HG03139 (cell line): Measurements from ENCODE around the gene EHD2.
"Not testable (repeated sequence)": the region's sequence is repeated elsewhere in the genome, so short reads cannot be mapped to it uniquely, and the experiment has no call there.

Experiments
- ATAC-seq: cut with Tn5 transposase; IDR thresholded peaks from one replicate; pipeline ENCODE4 v1.9.1; 2021; ENCODE audit not compliant: unreplicated experiment

EHD2 gene

GRCh38 chr19:47745010-47745901 lies 32.0 kb downstream of the EHD2 start, which contains the start of gene NOP53:
Gene NOP53 (plus strand): TSS chr19:47745546. CDS start chr19:47745560, 14 bp downstream.
- ATAC-seq: peak; percentile 58

GRCh38 chr19:47746129-47746528 lies 32.9 kb downstream of the EHD2 start:
- not testable (repeated sequence) for ATAC-seq

GRCh38 chr19:47749326-47749725 lies 36.1 kb downstream of the EHD2 start:
- ATAC-seq: no peak

GRCh38 chr19:47750752-47751151 lies 37.5 kb downstream of the EHD2 start:
- ATAC-seq: no peak

GRCh38 chr19:47752440-47753211 lies 39.4 kb downstream of the EHD2 start:
- no peak for ATAC-seq

- no peak for ATAC-seq
These were observed 41.2 kb downstream of the EHD2 start for GRCh38 chr19:47754206-47755064.

- ATAC-seq: no peak
These were observed 42.0 kb downstream of the EHD2 start for GRCh38 chr19:47755065-47755761.

DNA sequence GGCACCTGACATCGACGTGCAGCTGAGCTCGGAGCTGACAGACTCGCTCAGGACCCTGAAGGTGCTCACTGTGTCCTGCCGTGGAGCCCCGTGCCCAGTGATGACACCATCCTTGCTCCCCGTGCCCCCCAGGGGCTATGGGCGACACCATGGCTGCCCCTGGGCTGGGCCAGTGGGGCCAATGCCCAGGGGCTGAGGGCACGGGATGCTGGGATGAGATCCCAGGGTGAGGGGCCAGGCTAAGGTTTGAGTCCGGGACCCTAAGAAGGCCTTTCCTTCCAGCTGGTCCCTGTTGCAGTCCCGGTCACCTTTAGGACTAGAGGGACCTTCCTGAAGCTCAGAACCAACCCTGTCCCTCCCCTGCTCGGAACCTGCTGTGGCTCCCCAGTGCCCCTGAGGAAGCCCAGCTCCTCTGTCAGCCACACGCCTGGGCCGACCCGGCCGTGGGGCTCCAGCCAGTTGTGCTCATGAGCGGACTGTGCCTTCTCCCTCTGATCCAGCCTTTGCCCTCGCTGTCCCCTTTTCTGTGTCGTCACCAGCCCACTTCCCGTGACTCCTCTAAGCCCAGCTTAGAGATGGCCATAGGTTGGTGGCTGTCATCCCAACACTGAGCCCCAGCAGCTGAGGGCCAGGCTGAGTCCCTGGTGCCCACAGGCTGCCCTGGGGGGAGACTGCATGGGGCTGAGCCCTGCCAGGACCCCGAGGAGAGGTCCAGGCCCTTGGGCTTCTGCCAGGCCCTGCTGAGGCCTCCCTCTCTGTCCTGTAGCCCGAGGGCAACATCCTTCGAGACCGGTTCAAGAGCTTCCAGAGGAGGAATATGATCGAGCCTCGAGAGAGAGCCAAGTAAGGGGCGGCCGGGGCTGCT lies 42.8 kb downstream of the EHD2 start:
- no peak for ATAC-seq

GRCh38 chr19:47756627-47756929 lies 43.4 kb downstream of the EHD2 start:
- no peak for ATAC-seq

DNA sequence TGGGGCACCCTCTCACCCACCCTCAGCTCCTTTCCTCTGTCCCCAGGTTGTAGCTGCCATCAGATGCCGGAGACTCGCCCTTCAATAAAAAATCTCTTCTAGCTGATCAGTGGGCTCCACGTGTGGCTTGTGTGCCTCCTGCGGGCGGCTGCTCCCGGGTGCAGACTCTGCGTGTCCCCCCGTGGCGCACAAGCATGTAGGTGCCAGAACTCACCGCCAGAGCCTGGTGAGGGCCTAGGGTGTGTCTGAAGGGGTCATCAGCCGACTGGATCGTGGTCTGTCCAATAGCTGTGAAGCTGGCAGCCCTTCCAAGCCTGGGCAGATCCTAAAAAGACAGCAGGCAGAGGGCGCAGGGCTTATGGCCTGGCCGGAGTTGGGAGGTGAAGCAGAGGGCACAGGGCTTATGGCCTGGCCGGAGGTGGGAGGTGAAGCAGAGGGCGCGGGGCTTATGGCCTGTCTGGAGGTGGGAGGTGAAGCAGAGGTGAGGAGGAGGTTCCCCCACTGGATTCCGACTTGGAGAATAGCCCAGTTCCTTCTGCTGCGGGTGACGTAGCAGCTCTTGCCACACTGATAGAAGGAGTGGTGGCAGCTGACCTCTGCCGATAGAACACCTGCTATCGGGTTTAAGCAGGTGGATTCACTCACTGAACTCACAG lies 43.9 kb downstream of the EHD2 start:
- no peak for ATAC-seq

DNA sequence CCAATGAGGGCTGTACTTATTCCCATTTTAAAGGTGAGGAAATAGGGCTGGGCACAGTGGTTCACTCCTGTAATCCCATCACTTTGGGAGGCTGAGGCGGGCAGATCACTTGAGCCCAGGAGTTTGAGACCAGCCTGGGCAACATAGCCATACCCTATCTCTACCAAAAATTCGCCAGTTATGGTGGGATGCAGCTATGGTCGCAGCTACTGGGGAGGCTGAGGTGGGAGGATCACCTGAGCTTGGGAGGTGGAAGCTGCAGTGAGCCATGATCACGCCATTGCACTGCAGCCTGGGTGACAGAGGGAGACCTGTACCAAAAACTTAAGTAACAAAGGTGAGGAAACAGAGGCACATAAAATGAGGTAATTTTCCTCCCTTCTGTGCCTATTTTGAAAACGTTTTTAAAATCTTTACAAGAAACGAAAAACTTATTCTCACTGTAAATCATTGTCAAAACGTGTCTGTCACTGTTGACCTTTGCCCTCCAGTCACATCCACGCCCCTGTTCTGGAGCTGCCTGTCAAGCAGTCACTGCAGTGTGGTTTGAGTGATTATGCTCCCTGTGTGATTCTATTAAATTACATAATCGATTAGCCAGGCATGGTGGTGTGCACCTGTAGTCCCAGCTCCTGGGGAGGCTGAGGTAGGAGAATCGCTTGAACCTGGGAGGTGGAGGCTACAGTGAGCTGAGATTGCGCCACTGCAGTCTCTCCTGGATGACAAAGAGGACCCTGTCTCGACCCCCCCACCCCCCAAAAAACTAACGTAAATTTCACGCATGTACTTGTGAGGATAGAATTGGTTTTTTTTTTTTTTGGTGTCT lies 44.6 kb downstream of the EHD2 start:
- ATAC-seq: no peak

DNA sequence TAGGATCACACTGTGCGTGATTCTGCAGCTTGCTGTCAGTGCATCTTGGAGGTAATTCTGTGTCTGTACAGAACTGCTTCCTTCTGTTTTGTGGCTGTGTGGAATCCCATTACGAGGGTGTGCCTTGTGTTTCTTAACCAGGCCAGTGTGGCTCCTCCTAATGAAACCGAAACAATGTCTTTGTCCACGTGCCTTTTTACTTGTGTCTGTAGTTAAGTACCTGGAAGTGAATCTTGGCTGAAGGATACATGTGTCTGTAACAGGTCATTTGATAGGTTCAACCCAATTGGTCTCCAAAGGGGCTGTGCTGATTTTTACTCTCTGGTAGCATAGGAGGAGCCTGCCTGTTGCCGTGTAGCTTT lies 45.2 kb downstream of the EHD2 start:
- no peak for ATAC-seq

- no peak for ATAC-seq
These were observed 47.4 kb downstream of the EHD2 start for GRCh38 chr19:47760632-47760999.

DNA sequence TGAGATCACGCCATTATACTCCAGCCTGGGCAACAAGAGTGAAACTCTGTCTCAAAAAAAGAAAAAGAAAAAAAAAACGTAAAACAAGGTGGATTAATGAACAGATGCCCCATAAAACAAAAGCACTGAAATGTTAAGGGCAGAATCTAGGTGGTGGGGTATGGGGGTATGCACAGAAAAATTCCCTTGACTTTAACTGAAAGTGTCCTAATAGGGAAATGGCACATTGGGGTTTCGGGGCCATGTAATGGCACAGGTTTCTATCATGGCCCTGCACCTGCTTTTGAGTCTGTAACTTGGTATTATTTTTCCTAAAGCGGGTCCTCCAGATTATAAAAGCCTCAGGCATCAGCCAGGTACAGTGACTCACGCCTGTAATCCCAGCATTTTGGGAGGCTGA lies 48.3 kb downstream of the EHD2 start:
- no peak for ATAC-seq

DNA sequence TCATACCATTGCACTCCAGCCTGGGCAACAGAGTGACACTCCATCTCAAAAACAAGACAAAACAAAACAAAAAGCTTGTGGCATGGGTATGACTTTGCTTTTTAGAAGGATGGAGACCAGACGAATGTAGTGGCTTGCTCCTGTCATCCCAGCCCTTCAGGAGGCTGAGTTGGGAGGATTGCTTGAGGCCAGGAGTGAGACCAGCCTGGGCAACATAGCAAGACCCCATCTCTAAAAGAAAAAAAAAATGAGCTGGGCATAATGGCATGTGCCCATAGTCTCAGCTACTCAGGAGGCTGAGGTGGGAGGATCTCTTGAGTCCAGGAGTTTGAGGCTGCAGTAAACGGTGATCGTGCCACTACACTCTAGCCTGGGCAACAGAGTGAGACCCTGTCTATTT lies 48.9 kb downstream of the EHD2 start:
- ATAC-seq: no peak

- ATAC-seq: no peak
These were observed 49.5 kb downstream of the EHD2 start for GRCh38 chr19:47762615-47763308.

DNA sequence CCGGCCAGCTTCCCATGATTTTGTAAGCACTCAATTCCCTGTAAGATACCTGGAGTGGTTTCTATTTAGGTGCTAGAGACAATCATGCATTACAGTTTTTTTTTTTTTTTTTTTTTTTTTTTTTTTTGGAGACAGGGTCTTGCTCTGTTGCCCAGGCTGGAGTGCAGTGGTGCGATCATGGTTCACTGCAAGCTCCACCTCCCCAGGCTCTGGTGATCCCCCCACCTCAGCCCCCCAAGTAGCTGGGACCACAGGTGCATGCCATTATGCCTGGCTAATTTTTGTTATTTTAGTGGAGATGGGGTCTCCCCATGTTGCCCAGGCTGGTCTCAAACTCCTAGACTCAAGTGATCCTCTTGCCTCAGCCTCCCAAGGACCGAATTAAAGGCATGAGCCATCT lies 51.5 kb downstream of the EHD2 start:
- not testable (repeated sequence) for ATAC-seq
